Trophoblast cell (in vitro differentiated cells and primary cell): ENCODE results near the gene MRPL14.

Experiments used
- DNase-seq, 2 donors: peaks; one replicate each; pipeline ENCODE4 v3.0.0-alpha.2; 2016
- H2AFZ ChIP-seq: 2 replicates; pipeline ENCODE4 v1.6.1; 2013; ENCODE audit warnings: low read length, moderate library complexity, mild to moderate bottlenecking; ENCODE audit not compliant: insufficient read depth, poor library complexity
- H2AK5ac ChIP-seq: 2 replicates; pipeline ENCODE4 v1.6.1; 2013; ENCODE audit warnings: mild to moderate bottlenecking, low read length
- H2BK120ac ChIP-seq: 2 replicates; pipeline ENCODE4 v1.6.1; 2013; ENCODE audit warnings: low read length, mild to moderate bottlenecking, moderate library complexity; ENCODE audit not compliant: insufficient read depth, poor library complexity
- H2BK12ac ChIP-seq: 2 replicates; pipeline ENCODE4 v1.6.1; 2013; ENCODE audit warnings: mild to moderate bottlenecking, low read length, moderate library complexity
- H2BK5ac ChIP-seq: 2 replicates; pipeline ENCODE4 v1.6.1; 2013; ENCODE audit warnings: low read length, low read depth, moderate library complexity, mild to moderate bottlenecking; ENCODE audit not compliant: poor library complexity
- H3K14ac ChIP-seq: 2 replicates; pipeline ENCODE4 v1.6.1; 2013; ENCODE audit warnings: mild to moderate bottlenecking, low read length
- H3K18ac ChIP-seq: 2 replicates; pipeline ENCODE4 v1.6.1; 2013; ENCODE audit warnings: mild to moderate bottlenecking, low read length
- H3K23ac ChIP-seq: 2 replicates; pipeline ENCODE4 v1.6.1; 2013; ENCODE audit warnings: low read length
- H3K27ac ChIP-seq: 2 replicates; pipeline ENCODE4 v1.5.1; 2013; ENCODE audit warnings: low read depth, mild to moderate bottlenecking, inconsistent platforms, low read length, moderate library complexity
- H3K27me3 ChIP-seq: 2 replicates; pipeline ENCODE4 v1.6.1; 2013; ENCODE audit warnings: inconsistent platforms, mild to moderate bottlenecking, low read length, moderate library complexity; ENCODE audit not compliant: insufficient read depth
- H3K36me3 ChIP-seq, 2 experiments: 1 replicate in 1 of 2; 2 replicates in 1 of 2; pipeline ENCODE4 v1.6.1; 2013; ENCODE audit warnings: low read length in 2 of 2, mild to moderate bottlenecking in 2 of 2, moderate library complexity in 1 of 2; ENCODE audit not compliant: insufficient read depth in 2 of 2, control insufficient read depth in 1 of 2
- H3K4ac ChIP-seq: 2 replicates; pipeline ENCODE4 v1.6.1; 2013; ENCODE audit warnings: low read depth, mild to moderate bottlenecking, low read length, moderate library complexity
- H3K4me1 ChIP-seq, 2 experiments: 1 replicate in 1 of 2; 2 replicates in 1 of 2; pipeline ENCODE4 v1.6.1; 2013; ENCODE audit warnings: low read length in 2 of 2, mild to moderate bottlenecking in 2 of 2, moderate library complexity in 1 of 2; ENCODE audit not compliant: insufficient read depth in 2 of 2, control insufficient read depth in 1 of 2
- H3K4me2 ChIP-seq: 2 replicates; pipeline ENCODE4 v1.6.1; 2013; ENCODE audit warnings: inconsistent platforms, mild to moderate bottlenecking, low read length, moderate library complexity
- H3K4me3 ChIP-seq: 2 replicates; pipeline ENCODE4 v1.5.1; 2013; ENCODE audit warnings: mild to moderate bottlenecking, low read depth, low read length, inconsistent platforms
- H3K79me1 ChIP-seq: one replicate; pipeline ENCODE4 v1.6.1; 2013; ENCODE audit warnings: low read length
- H3K79me2 ChIP-seq: 2 replicates; pipeline ENCODE4 v1.6.1; 2013; ENCODE audit warnings: low read length, mild to moderate bottlenecking; ENCODE audit not compliant: control insufficient read depth, insufficient read depth, poor library complexity
- H3K9ac ChIP-seq: 2 replicates; pipeline ENCODE4 v1.6.1; 2013; ENCODE audit warnings: mild to moderate bottlenecking, low read length
- H3K9me3 ChIP-seq: 2 replicates; pipeline ENCODE4 v1.6.1; 2013; ENCODE audit warnings: low read depth, mild to moderate bottlenecking, control low read depth, inconsistent platforms, low read length; ENCODE audit not compliant: insufficient read depth
- H4K12ac ChIP-seq: 2 replicates; pipeline ENCODE4 v1.6.1; 2013; ENCODE audit warnings: low read depth, mild to moderate bottlenecking, low read length, moderate library complexity
- H4K8ac ChIP-seq: 2 replicates; pipeline ENCODE4 v1.6.1; 2013; ENCODE audit warnings: low read depth, mild to moderate bottlenecking, low read length, moderate library complexity
- H4K91ac ChIP-seq: one replicate; pipeline ENCODE4 v1.6.1; 2013; ENCODE audit warnings: low read depth, mild to moderate bottlenecking, low read length, moderate library complexity
- WGBS: extraction: QIAGEN DNeasy Blood & Tissue Kit; methylation state at CpG from one replicate; pipeline ENCODE4 v1.1.7; 2013; ENCODE audit warnings: missing lambda C conversion rate; ENCODE audit not compliant: insufficient read length, insufficient coverage; ENCODE audit errors: extremely low coverage; 5-methylcytosine and 5-hydroxymethylcytosine counted together

MRPL14 gene

DNA sequence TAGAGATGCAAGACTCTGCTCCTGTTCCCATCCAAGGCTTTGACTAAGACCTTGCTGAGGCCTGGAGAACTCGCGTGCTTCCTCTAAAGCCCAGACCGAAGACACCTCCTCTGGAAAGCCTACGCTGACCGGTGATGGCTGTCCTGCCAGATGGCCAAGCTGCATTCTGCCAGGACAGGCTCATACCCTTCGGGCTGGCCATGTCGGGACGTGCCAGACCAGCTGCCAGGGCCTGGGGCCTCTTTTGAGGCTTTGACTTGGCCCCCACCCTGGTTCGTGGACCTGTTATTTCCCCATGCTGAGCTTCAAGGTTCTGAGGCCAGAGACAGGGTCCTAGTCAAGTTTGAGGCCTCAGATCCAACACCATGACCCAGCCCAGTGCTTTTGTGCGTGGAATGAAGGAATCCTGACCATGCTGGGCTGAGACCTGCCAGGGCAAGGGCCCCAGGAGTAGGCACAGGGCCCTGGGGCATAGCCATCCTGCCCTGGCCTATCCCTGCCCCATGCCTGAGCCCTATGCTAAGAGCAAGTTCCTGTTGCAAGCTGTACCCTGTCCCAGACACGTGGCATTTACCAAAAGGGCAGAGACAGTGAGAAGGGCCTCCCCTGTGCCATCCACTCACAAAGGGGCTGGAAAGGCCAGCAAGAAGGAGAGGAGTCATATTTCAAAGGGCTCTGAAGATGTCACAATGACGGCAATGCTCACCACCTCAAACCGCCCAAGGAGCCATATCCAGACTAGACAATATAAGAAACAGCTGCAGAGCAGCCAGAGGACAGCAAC lies 42.8 kb downstream of the MRPL14 start:
- Histone ChIP-seq H4K12ac (no peak overlapping the region), H2BK12ac (no peak overlapping the region), H3K36me3 (peaks cover 1 to 4% of the 10 kb centered on the region in 2 experiments), H2AFZ (no peak overlapping the region), H3K79me2 (no peaks in the 10 kb centered on the region), H3K79me1 (no peaks in the 10 kb centered on the region), H2AK5ac (no peak overlapping the region), H3K9ac (no peak overlapping the region), H4K8ac (no peak overlapping the region), H4K91ac (no peak overlapping the region), H2BK5ac (no peak overlapping the region), H2BK120ac (no peak overlapping the region), H3K14ac (no peak overlapping the region), H3K23ac (no peak overlapping the region), H3K4ac (no peak overlapping the region), H3K4me3 (no peak overlapping the region), H3K4me2 (no peak overlapping the region), H3K27ac (no peak overlapping the region), H3K9me3 (no peaks in the 10 kb centered on the region), H3K27me3 (no peaks in the 10 kb centered on the region), H3K18ac (no peak overlapping the region), H3K4me1 (peaks cover 0 to 4% of the 10 kb centered on the region in 2 experiments)
- no CpG with 5 or more reads among the region's 13 CpGs for WGBS
- DNase-seq: no peak

DNA sequence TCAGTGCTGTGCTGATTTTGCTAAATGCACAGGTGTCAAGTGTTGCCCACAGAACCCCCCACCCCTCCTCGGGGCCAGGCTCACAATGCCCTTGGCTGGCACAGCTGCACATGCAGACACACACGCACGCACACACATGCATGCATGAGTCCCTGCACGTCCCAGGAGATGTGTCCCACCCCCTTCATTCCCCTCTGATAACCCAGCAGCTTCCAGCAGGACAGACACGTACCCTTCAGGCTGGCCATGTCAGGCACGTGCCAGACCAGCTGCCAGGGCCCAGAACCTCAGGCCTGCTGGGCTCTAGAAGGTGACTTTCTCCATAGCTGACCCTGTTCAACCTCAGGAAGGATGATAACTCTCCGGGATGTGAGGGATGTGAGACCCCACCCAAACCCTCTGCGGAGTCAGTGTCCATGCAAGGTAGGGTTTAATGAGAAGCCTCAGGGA lies 44.4 kb downstream of the MRPL14 start:
- Histone ChIP-seq H3K9me3 (no peaks in the 10 kb centered on the region), H3K4me2 (no peak overlapping the region), H2AFZ (no peak overlapping the region), H3K4ac (no peak overlapping the region), H3K4me1 (peaks cover 0 to 4% of the 10 kb centered on the region in 2 experiments), H3K4me3 (no peak overlapping the region), H4K8ac (no peak overlapping the region), H3K79me2 (no peaks in the 10 kb centered on the region), H3K14ac (no peak overlapping the region), H3K79me1 (no peaks in the 10 kb centered on the region), H4K12ac (no peak overlapping the region), H3K18ac (no peak overlapping the region), H3K23ac (no peak overlapping the region), H2AK5ac (no peak overlapping the region), H4K91ac (no peak overlapping the region), H3K36me3 (no peaks in the 10 kb centered on the region), H2BK12ac (no peak overlapping the region), H3K27me3 (no peaks in the 10 kb centered on the region), H3K27ac (no peak overlapping the region), H2BK120ac (no peak overlapping the region), H3K9ac (no peak overlapping the region), H2BK5ac (no peak overlapping the region)
- no peak for DNase-seq
- WGBS: no CpG with 5 or more reads among the region's 8 CpGs

DNA sequence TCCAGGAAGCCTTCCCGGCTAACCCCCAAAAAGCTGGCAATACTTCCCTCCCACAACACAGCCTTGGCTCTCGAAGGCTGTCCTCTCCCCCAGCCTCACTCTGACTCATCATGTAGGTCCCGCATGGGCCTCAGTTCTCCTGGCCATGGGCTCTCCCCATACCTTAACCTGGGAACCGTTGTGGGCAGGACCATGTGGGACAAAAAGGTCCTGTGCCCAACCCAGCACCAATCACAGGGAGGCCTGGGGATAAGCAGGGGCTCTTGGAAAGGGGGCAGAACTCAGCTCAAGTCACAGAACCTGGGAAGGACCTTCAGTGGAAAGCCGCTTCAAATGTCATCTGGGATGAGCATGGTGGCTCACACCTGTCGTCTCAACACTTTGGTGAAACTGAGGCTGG lies 45.5 kb downstream of the MRPL14 start:
- no peak overlapping the region for H3K4ac ChIP-seq
- no peaks in the 10 kb centered on the region for H3K9me3 ChIP-seq
- H2AFZ ChIP-seq: no peak overlapping the region
- no peak overlapping the region for H3K27ac ChIP-seq
- H3K27me3 ChIP-seq: peaks cover 3% of the 10 kb centered on the region
- no peak overlapping the region for H2BK12ac ChIP-seq
- H3K79me2 ChIP-seq: no peaks in the 10 kb centered on the region
- H3K4me1 ChIP-seq: peaks cover 2 to 7% of the 10 kb centered on the region in 2 experiments
- no peak overlapping the region for H3K23ac ChIP-seq
- H3K4me3 ChIP-seq: no peak overlapping the region
- H4K91ac ChIP-seq: no peak overlapping the region
- no peak overlapping the region for H3K4me2 ChIP-seq
- DNase-seq: no peak
- no peak overlapping the region for H2BK5ac ChIP-seq
- no peak overlapping the region for H4K8ac ChIP-seq
- no peaks in the 10 kb centered on the region for H3K36me3 ChIP-seq
- no peak overlapping the region for H2AK5ac ChIP-seq
- no peaks in the 10 kb centered on the region for H3K79me1 ChIP-seq
- H3K14ac ChIP-seq: no peak overlapping the region
- H3K9ac ChIP-seq: no peak overlapping the region
- H4K12ac ChIP-seq: no peak overlapping the region
- H2BK120ac ChIP-seq: no peak overlapping the region
- H3K18ac ChIP-seq: no peak overlapping the region
- WGBS: no CpG with 5 or more reads among the region's 6 CpGs

DNA sequence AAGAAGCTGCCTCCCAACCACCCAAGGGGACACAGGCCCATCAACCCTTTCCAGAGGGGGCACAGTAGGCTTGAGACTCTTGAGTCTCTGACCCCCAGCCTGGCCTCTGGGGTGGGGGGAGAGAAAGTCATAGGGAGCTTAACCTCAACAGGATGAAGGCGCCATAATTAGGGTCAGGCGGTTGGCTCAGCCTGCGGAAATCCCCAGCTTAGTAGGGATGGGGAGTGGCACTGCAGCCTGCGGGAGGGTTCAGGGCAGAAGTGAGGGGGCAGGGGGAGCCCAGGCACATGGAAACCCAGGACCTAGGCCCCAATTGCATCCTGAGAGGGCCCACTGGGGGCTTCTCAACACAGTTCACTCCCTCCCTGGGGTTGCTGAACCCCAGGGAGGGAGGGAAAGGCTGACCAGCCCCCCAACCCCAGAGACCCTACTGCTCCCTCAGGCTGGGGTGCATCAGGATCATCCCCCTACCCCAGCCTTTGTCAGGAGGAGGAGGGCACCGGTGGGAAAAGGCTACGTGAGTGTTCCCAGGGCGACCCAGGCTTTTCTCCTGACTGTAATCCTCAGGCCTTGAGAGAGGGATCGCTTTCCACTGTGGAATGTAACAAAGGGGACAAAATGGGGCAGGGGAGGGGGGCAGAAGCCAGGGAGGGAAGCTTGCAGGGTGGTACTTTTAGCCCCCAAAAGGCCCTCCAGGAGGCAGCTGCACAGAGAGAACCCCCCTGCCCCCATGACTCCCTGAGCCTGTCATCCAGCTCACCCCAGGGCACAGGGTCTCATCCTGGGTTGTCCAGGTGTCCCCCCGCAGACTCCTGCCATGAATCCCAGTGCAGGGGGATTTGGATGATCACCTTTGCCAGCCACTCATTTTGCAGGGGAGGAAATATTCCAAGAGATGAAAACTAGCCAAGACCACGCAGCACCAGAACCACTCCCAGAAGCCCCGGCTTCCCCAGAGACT lies 46.4 kb downstream of the MRPL14 start:
- Histone ChIP-seq H2BK5ac (no peak overlapping the region), H3K23ac (no peak overlapping the region), H3K79me2 (no peaks in the 10 kb centered on the region), H2BK120ac (no peak overlapping the region), H4K91ac (no peak overlapping the region), H4K8ac (no peak overlapping the region), H3K4me3 (no peak overlapping the region), H2BK12ac (no peak overlapping the region), H3K4ac (no peak overlapping the region), H3K9ac (no peak overlapping the region), H3K18ac (no peak overlapping the region), H3K9me3 (no peaks in the 10 kb centered on the region), H3K4me1 (peaks cover 3 to 10% of the 10 kb centered on the region in 2 experiments), H3K79me1 (no peaks in the 10 kb centered on the region), H2AFZ (no peak overlapping the region), H3K27me3 (peaks cover 5% of the 10 kb centered on the region), H3K4me2 (no peak overlapping the region), H4K12ac (no peak overlapping the region), H3K14ac (no peak overlapping the region), H3K27ac (no peak overlapping the region), H2AK5ac (no peak overlapping the region), H3K36me3 (no peaks in the 10 kb centered on the region)
- no peak for DNase-seq
- no CpG with 5 or more reads among the region's 11 CpGs for WGBS
